Vagina (tissue), 2 donors: ENCODE measurements around the gene FAM120AOS. TPM values are rescaled to one million over a fixed set of nuclear protein-coding genes. Genes with fewer than 3 reads are reported as not detected.

ENCODE experiments used
- DNase-seq, 2 donors: peaks; one replicate each; pipeline ENCODE4 v3.0.0-alpha.2; 2017; ENCODE audit errors: extremely low spot score in 2 of 2
- H3K27ac ChIP-seq: fragments of 200-600 bp; sonication (generic); one replicate; pipeline ENCODE4 v1.5.1; 2019
- H3K27me3 ChIP-seq: fragments of 200-600 bp; sonication (generic); one replicate; pipeline ENCODE4 v1.5.1; 2019
- H3K36me3 ChIP-seq, 2 donors: fragments of 200-600 bp; sonication (generic); one replicate each; pipeline ENCODE4 v1.5.1; 2017 to 2019
- H3K4me1 ChIP-seq: fragments of 200-600 bp; sonication (generic); one replicate; pipeline ENCODE4 v1.5.1; 2019
- H3K4me3 ChIP-seq, 2 donors: fragments of 200-600 bp; sonication (generic); 1 replicate in 1 of 2; 2 replicates in 1 of 2; pipeline ENCODE4 v1.5.1; 2016 to 2019
- H3K9me3 ChIP-seq: fragments of 200-600 bp; sonication (generic); one replicate; pipeline ENCODE4 v1.5.1; 2019
- POLR2A ChIP-seq, 2 donors: fragments of 450-650 bp; IDR thresholded peaks; one replicate each; pipeline ENCODE4 v1.6.1; 2017; ENCODE audit warnings: antibody characterized with exemption in 2 of 2, mild to moderate bottlenecking in 2 of 2, moderate library complexity in 2 of 2
- POLR2AphosphoS5 ChIP-seq, 2 donors: sonication (generic); formaldehyde crosslinking; IDR thresholded peaks; one replicate each; pipeline ENCODE4 v1.9.0; 2017; ENCODE audit warnings: antibody characterized with exemption in 2 of 2, mild to moderate bottlenecking in 2 of 2, low read depth in 1 of 2; ENCODE audit not compliant: insufficient read depth in 1 of 2
- intact Hi-C: fragments of 100-400 bp; cut with DNase I; formaldehyde crosslinking; loops from one replicate; pipeline ENCODE4 v1.15.1; 2023
- total RNA-seq: library from RNA; depleted of rRNA; stranded (reverse); fragments of >200 nt; gene quantifications from one replicate; pipeline ENCODE4 v1.2.3, GENCODE V29; 2016
- TF ChIP-seq, protein P1 (sequence below), 3 experiments: fragments of 450-650 bp in 2 of 3; fragments of 200-600 bp in 1 of 3; sonication (generic) in 1 of 3; IDR thresholded peaks; one replicate each; pipeline ENCODE4 v1.5.1; 2017 to 2019; ENCODE audit warnings: antibody characterized with exemption in 3 of 3, mild to moderate bottlenecking in 2 of 3, moderate library complexity in 2 of 3

Gene FAM120AOS
- total RNA-seq, 1 donor from 2014 or later, result 41.5 TPM

DNA sequence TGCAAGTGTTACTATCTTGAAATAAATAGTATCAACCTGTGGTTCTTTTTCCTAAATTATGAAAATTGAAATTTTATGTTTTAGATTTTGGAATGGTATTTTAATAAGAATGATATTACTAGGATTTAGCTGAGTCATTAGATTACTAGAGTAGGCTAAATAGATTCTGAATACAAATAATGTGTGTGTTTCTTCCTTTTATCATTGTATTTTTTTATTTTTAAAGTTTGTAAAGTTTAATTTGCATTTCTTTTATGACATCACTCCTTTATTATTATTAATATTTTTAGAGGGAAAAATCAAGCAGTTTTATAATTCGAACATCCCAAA is 8.0 kb upstream of the FAM120AOS start:
- no peaks in the 10 kb centered on the region for H3K9me3 ChIP-seq
- no peak overlapping the region for H3K27ac ChIP-seq
- H3K4me1 ChIP-seq, result peaks cover 87% of the 10 kb centered on the region
- H3K27me3 ChIP-seq, result no peaks in the 10 kb centered on the region
- no peaks in the 10 kb centered on the region for H3K36me3 ChIP-seq
- TF ChIP-seq, protein P1, sequence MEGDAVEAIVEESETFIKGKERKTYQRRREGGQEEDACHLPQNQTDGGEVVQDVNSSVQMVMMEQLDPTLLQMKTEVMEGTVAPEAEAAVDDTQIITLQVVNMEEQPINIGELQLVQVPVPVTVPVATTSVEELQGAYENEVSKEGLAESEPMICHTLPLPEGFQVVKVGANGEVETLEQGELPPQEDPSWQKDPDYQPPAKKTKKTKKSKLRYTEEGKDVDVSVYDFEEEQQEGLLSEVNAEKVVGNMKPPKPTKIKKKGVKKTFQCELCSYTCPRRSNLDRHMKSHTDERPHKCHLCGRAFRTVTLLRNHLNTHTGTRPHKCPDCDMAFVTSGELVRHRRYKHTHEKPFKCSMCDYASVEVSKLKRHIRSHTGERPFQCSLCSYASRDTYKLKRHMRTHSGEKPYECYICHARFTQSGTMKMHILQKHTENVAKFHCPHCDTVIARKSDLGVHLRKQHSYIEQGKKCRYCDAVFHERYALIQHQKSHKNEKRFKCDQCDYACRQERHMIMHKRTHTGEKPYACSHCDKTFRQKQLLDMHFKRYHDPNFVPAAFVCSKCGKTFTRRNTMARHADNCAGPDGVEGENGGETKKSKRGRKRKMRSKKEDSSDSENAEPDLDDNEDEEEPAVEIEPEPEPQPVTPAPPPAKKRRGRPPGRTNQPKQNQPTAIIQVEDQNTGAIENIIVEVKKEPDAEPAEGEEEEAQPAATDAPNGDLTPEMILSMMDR (IDR thresholded peaks at IDR 0.05), result no peak
- TF ChIP-seq POLR2A (IDR thresholded peaks at IDR 0.05), result no peak
- no peak for TF ChIP-seq POLR2AphosphoS5 (IDR thresholded peaks at IDR 0.05; ENCODE audit: insufficient read depth in 1 of 2, low read depth in 1 of 2)
- DNase-seq, result no peak
- no peak overlapping the region for H3K4me3 ChIP-seq
- intact Hi-C loops, result no loop called here

DNA sequence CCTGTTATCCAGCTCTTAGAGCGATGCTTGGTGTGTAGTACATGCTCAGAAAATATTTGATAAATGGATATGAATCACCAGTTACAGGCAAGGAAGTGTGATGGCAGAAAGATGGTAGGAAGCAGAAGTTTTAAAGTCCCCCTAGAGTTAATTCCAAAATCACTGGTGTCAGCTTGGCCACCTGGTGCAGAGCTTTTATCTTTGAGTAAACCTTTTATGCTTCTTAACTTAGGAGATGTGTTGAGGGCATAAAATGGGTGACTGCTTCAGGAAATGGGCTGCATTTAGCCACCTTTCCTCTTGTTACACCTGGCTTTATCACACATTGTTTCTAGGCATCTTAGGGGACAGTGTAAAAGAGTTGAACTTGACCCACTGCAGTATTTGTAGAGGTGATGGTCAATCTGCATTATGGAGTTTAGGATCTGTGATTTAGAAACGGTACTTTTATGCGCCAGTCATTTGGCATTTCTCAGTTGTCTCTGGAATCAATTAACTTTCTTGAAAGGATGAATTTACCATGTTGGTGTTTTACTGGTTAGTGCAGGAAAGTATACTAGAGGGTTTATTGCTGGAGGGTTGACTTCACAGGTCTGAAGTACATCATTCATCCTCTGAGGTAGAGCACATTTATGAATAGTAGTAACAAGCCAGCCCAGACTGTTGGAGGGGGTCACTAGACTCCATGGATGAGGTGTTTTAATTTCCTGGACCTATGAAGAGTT is 7.5 kb upstream of the FAM120AOS start:
- Histone ChIP-seq H3K4me1 (peaks cover 87% of the 10 kb centered on the region), H3K27ac (no peak overlapping the region), H3K27me3 (no peaks in the 10 kb centered on the region), H3K4me3 (no peak overlapping the region), H3K36me3 (no peaks in the 10 kb centered on the region), H3K9me3 (no peaks in the 10 kb centered on the region)
- intact Hi-C loops, result no loop called here
- TF ChIP-seq, protein P1 (IDR thresholded peaks at IDR 0.05), result no peak
- no peak for TF ChIP-seq POLR2A (IDR thresholded peaks at IDR 0.05)
- no peak for TF ChIP-seq POLR2AphosphoS5 (IDR thresholded peaks at IDR 0.05; ENCODE audit: insufficient read depth in 1 of 2, low read depth in 1 of 2)
- DNase-seq, result no peak

DNA sequence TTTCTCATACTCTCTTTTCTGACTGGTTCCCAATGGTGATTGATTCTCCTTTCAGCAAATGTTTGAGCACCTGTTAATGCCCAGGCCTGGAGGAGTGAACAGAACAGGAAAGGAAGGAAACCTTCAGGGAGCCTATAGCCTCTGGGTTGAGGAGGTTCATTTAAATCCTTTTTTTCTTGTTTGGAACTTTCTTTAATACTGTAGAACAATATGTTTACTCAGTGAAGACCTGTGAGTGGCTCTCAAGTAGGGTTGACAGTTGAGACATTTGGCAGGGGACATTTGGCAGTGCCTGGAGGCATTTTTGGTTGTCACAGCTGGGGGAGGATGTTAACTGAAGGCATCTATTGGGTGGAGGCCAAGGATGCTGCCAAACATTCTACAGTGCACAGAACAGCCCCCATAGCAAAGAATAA is 6.1 kb upstream of the FAM120AOS start:
- Histone ChIP-seq H3K4me3 (no peak overlapping the region), H3K4me1 (peaks cover 87% of the 10 kb centered on the region), H3K9me3 (no peaks in the 10 kb centered on the region), H3K27me3 (no peaks in the 10 kb centered on the region), H3K27ac (no peak overlapping the region), H3K36me3 (no peaks in the 10 kb centered on the region)
- intact Hi-C loops, result no loop called here
- no peak for TF ChIP-seq POLR2AphosphoS5 (IDR thresholded peaks at IDR 0.05; ENCODE audit: insufficient read depth in 1 of 2, low read depth in 1 of 2)
- no peak for TF ChIP-seq POLR2A (IDR thresholded peaks at IDR 0.05)
- TF ChIP-seq, protein P1 (IDR thresholded peaks at IDR 0.05), result no peak
- no peak for DNase-seq

DNA sequence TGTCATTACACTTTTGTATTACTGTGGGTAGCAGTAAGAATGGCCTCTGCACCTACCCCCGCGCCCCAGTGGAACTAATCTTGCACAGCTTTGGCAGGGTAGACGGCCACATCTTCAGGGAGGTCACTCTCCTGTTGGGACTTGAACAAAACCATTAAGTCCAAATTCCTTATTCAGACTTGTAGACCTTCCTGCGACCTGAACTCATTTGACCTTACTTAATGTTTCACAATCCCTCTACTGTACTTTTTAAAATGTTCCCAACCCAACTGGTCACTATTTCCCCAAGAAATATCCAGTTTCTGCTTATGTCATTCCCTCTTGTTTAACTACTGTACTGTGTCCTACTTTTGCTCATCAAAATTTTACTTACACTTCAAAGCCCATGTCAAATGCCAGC is 5.3 kb upstream of the FAM120AOS start:
- DNase-seq, result no peak
- Histone ChIP-seq H3K4me3 (no peak overlapping the region), H3K27ac (no peak overlapping the region), H3K27me3 (no peaks in the 10 kb centered on the region), H3K9me3 (no peaks in the 10 kb centered on the region), H3K36me3 (no peaks in the 10 kb centered on the region), H3K4me1 (peaks cover 87% of the 10 kb centered on the region)
- TF ChIP-seq, protein P1 (IDR thresholded peaks at IDR 0.05), result no peak
- TF ChIP-seq POLR2AphosphoS5 (IDR thresholded peaks at IDR 0.05; ENCODE audit: insufficient read depth in 1 of 2, low read depth in 1 of 2), result no peak
- TF ChIP-seq POLR2A (IDR thresholded peaks at IDR 0.05), result no peak
- intact Hi-C loops, result no loop called here

DNA sequence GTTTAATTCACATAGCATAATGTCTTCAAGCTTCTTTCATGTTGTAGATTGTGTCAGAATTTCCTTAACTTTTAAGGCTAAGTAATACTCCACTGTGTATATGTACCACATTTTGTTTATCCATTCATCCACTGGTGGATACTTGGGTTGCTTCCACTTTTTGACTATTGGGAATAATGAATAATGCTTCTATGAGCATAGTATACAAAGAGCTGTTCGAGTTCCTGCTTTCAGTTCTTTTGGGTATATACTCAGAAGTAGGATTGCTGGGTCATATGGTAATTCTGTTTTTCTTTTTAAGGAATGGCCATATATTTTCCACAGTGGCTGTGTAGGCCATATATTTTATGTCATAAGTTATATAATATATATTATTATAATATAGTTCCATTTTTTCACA is 3.6 kb upstream of the FAM120AOS start:
- no peak overlapping the region for H3K4me3 ChIP-seq
- no peak for DNase-seq
- no peaks in the 10 kb centered on the region for H3K36me3 ChIP-seq
- no peak overlapping the region for H3K27ac ChIP-seq
- H3K27me3 ChIP-seq, result no peaks in the 10 kb centered on the region
- H3K9me3 ChIP-seq, result no peaks in the 10 kb centered on the region
- peaks cover 81% of the 10 kb centered on the region for H3K4me1 ChIP-seq
- intact Hi-C loops, result no loop called here
- TF ChIP-seq POLR2AphosphoS5 (IDR thresholded peaks at IDR 0.05; ENCODE audit: insufficient read depth in 1 of 2, low read depth in 1 of 2) (no peak), POLR2A (IDR thresholded peaks at IDR 0.05) (no peak)
- TF ChIP-seq, protein P1 (IDR thresholded peaks at IDR 0.05), result no peak
